Measurements from ENCODE around the gene NACA. TPM values are rescaled to one million over a fixed set of nuclear protein-coding genes. Genes with fewer than 3 reads are reported as not detected.
A peak's percentile ranks its signal among the peaks of the same experiment; 100 is the strongest.

NACA gene
- total and polyA plus RNA-seq, 2 of the 13 experiments (the other 11 are each of a cell fraction or from before 2014, with no cell fraction given) = 799 to 1,700 TPM

- TF ChIP-seq ZNF512B (CRISPR knock-in tag; IDR thresholded peaks at IDR 0.05; ENCODE audit: borderline replicate concordance) (peak; percentile 39; the same call in 1 of the 2 replicates), ZNF547 (CRISPR knock-in tag; IDR thresholded peaks at IDR 0.05) (no peak), SMYD3 (CRISPR knock-in tag; IDR thresholded peaks at IDR 0.05) (no peak), ZNF605 (CRISPR knock-in tag; IDR thresholded peaks at IDR 0.05) (no peak), DBP (CRISPR knock-in tag; IDR thresholded peaks at IDR 0.05; ENCODE audit: not compliant biosample characterization) (no peak), GPN1 (CRISPR knock-in tag; IDR thresholded peaks at IDR 0.05; ENCODE audit: borderline replicate concordance) (no peak), CERS6 (CRISPR knock-in tag; IDR thresholded peaks at IDR 0.05) (no peak), ZNF598 (CRISPR knock-in tag; IDR thresholded peaks at IDR 0.05; ENCODE audit: borderline replicate concordance) (peak; percentile 57; the same call in 1 of the 2 replicates), SP5 (CRISPR knock-in tag; IDR thresholded peaks at IDR 0.05; ENCODE audit: borderline replicate concordance, low read depth) (no peak), PHF20 (CRISPR knock-in tag; IDR thresholded peaks at IDR 0.05) (no peak), ZBTB21 (CRISPR knock-in tag; IDR thresholded peaks at IDR 0.05) (no peak), AGO1 (IDR thresholded peaks at IDR 0.05; ENCODE audit: low read depth, low read length, poor library complexity, severe bottlenecking) (peak; percentile 75), ZBTB26 (CRISPR knock-in tag; IDR thresholded peaks at IDR 0.05; ENCODE audit: borderline replicate concordance) (no peak), ZNF430 (CRISPR knock-in tag; IDR thresholded peaks at IDR 0.05) (0 out of 2 replicates have a peak, but pooled peaks have one; percentile 75), MZF1 (CRISPR knock-in tag; IDR thresholded peaks at IDR 0.05; ENCODE audit: borderline replicate concordance) (no peak), MYNN (CRISPR knock-in tag; IDR thresholded peaks at IDR 0.05; ENCODE audit: low read depth) (no peak), ZSCAN30 (CRISPR knock-in tag; IDR thresholded peaks at IDR 0.05) (no peak; the same call in 1 of the 2 replicates), ZNF580 (CRISPR knock-in tag; IDR thresholded peaks at IDR 0.05; ENCODE audit: borderline replicate concordance, low read depth) (peak; percentile 26; the same call in 1 of the 2 replicates), ZNF337 (CRISPR knock-in tag; IDR thresholded peaks at IDR 0.05; ENCODE audit: borderline replicate concordance, low read depth) (no peak), ZFP62 (CRISPR knock-in tag; IDR thresholded peaks at IDR 0.05) (0 out of 2 replicates have a peak, but pooled peaks have one; percentile 26), TGIF2 (CRISPR knock-in tag; IDR thresholded peaks at IDR 0.05) (no peak)
Observed at GRCh38 chr12:56687223-56688128, 37.6 kb downstream of the NACA start (continued).
